Activated gamma-delta T cell treated with anti-CD3 and anti-CD28 coated beads, Interleukin-2, amount 50 U/mL, for 16 hours (primary cell): ENCODE measurements around the gene VWF.

Experiments
- DNase-seq: peaks from one replicate; pipeline ENCODE4 v3.0.0-alpha.2; 2020; ENCODE audit warnings: low read depth

The VWF gene

GRCh38 chr12:5947006-5947405, 177.5 kb downstream of the VWF start:
- DNase-seq, result no peak

GRCh38 chr12:5946388-5946787, 178.1 kb downstream of the VWF start:
- DNase-seq, result no peak

DNA sequence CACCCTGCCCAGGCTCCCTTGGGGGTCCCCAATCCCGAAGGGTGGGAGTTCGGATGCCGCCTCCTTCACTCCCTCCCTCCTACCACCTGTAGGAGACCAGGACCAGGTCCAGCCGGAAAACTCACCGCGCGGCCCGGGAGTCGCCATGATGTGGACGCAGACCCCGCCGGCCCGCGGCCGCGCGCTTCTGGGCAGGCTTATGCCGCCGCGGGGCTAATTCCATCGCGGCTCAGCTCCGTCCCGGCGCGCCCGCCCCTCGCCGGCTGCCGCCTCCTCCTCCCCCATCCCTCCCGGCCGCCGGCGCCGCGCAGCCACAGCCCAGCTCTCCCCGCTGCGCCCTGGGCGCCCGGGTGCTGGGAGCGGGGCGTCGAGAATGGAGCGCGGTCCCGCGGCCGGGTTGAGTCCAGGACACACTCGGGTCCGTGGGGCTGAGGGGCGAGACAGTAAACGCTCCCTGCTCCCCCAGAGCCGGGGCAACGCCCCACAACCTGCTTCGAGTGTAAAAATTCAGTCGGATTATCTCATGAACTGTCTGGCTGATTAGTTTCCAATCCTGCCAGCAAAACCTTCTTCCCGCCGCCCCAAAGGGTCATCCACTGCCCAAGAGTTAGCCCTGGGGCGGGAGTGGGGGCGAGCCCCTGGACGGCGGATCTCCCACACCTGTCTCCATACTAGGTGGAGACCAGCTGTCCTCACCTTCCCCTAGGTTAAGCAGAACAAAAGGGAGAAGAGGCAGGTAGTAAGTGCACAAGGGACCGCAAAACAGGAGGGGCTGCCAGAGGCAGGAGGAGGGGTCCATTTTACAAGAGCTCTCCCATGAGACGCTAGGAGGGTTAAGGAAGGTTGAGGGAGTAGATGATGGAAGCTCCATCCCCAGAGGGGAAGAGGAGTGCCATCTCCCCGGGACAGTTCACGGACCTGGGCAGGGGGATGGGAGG, 179.1 kb downstream of the VWF start, which contains the start of gene ANO2:
Gene ANO2 (minus strand): TSS at position 189 of the 938 bp plus-strand sequence. CDS start 42 bp downstream, at position 147.
- no peak for DNase-seq

DNA sequence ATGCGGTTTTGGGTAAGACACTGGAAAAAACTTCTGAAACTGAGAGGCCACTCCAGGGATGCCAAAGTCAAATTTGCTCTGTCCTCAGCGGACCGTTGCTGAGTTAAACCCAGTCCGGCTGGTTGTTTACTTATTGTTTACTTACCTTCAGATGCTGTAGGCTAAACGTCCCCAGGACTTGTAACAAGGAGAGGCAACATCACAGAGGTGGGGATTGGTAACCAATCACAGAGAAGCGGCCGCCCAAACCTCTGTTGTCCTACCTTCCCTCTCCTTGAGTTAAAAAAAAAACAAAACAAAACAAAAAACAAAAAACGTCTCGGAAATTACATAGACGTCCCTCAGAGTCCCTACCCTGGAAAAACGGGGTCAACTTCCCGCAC, 179.8 kb downstream of the VWF start:
- DNase-seq, result no peak

DNA sequence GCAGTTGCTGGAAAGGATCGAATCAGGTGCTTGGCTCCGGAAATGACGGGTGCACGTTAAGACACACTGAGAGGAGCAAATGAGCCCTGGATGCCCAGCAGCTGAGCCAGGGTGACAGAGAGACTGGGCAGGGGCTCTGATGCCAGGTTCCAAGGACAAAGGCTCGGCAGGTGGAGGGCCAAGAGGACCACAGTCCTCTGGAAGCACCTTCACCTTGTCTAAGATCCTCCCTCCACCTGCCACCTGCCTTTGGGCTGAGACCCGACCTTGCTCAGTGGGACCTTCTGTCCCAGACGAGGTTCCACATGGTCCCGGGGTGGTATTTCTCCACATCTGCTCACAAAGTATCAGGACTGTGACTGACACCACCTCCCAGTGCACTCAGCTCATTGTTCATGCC, 180.4 kb downstream of the VWF start:
- no peak for DNase-seq

- no peak for DNase-seq
These were observed 182.6 kb downstream of the VWF start for GRCh38 chr12:5941907-5942306.

GRCh38 chr12:5927732-5928516, 196.5 kb downstream of the VWF start:
- no peak for DNase-seq

- no peak for DNase-seq
These were observed 198.8 kb downstream of the VWF start for GRCh38 chr12:5925646-5926045.

DNA sequence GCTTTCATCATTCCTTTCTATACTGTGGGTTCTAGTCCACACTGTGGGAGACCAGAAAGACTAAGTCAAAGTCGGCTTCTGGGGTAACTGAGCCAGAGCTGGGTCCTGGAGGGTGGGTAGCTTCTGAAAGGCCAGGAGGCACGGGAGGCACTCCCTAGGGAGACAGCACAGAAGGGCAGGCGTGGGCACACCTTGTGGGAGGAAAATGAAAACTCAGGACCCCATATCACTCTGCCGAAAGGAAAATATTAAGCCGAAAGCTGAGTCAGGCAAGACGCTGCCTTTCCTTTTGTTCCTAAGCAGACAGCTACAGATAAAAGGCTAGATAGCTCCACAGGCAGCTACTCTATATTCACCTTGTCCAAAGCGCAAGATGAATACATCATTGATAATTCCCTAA, 200.1 kb downstream of the VWF start:
- DNase-seq, result no peak

DNA sequence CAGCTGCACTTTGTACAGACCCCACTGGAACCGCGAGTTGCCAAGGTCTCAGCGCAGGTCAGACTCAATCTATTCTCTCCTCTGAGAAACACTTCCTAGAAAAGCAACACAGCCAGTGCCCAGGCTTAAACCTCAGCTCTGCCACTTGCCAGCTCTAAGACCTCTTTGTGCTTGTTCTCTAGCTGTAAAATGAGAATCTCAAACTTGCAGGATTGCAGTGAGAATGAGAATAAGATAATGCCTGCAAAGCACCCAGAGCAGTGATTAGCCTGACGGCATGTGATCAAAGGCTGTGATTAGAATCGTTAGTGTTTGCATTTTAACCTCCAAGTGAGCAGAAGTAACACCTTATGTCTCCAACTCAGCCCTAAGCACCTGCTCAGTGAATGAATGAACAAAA, 200.7 kb downstream of the VWF start:
- DNase-seq, result no peak

- no peak for DNase-seq
These were observed 201.3 kb downstream of the VWF start for GRCh38 chr12:5923043-5923605.

GRCh38 chr12:5921966-5922899, 202.2 kb downstream of the VWF start:
- no peak for DNase-seq

- no peak for DNase-seq
These were observed 203.2 kb downstream of the VWF start for GRCh38 chr12:5921027-5921909.

DNA sequence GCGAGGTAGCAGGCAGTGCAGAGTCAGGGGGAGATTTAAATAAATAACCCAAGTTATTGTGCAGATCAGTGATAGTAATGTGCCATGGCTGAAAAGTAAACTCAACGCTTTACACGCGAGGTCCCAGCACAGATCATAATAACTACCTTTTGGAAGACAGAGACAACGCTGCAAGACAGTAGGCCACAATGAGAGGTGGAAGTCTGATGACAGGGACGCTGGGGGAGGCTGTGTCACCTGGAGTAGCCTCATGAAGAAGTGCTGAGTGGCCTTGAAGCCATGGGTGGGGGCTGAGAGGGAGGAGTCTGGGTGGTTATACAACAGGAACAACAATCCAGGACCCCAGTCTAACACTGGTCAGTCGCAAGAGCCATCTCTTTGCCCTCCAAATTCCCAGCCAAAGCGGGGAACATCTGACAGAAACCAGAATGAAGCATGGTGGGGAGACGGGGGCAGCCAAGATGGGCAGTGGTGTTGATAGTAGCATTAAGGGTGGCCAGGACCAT, 207.6 kb downstream of the VWF start:
- DNase-seq, result no peak

DNA sequence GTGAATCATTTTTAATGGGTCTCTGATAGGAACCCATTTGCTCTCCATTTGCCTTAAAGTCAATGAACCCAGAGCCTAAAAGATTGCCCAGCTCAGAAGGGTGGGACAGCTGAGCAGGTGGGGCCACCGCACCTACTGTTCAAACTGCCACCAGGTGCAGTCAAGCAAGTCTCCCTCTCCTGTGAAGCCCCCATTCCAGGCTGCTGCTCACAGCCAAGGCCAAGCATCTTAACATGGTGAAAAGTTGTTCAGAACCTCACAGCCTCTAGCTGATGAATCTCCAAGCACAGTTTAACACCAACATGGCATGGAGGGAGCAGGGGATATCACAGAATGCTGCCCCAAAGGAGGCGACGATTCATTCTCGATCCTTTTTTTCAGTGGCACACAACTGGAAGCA, 209.0 kb downstream of the VWF start:
- DNase-seq, result no peak

GRCh38 chr12:5914387-5915149, 209.9 kb downstream of the VWF start:
- no peak for DNase-seq

DNA sequence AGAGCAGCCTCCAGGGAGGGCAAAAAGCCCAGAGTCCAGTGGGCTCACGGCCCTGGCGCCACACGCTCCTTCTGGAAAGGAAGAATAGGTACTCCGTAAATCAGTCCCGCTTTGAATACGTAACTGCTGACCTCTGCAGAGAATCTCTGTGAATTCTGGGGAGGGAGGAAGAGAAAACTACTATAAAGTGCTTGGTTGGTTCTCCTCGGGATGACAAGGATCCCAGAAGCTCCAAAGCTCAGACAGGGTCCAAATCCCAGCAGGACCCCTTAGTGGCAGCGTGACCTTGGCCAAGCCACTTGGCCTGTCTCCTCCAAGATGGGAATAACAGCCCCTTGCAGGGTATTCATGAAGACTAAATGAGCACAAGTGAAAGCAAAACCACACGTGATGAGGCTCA, 211.1 kb downstream of the VWF start:
- no peak for DNase-seq

GRCh38 chr12:5912437-5913334, 211.8 kb downstream of the VWF start:
- no peak for DNase-seq

GRCh38 chr12:5912011-5912410, 212.5 kb downstream of the VWF start:
- no peak for DNase-seq
